ENCODE results near the gene OGFOD1. TPM values are rescaled to one million over a fixed set of nuclear protein-coding genes. Genes with fewer than 3 reads are reported as not detected.
A peak's percentile ranks its signal among the peaks of the same experiment; 100 is the strongest.

OGFOD1 gene
- total and polyA plus RNA-seq, 9 of the 15 experiments (the other 6 are each of a cell fraction or from before 2014, with no cell fraction given), result 60.4 to 134 (median 85.8) TPM

DNA sequence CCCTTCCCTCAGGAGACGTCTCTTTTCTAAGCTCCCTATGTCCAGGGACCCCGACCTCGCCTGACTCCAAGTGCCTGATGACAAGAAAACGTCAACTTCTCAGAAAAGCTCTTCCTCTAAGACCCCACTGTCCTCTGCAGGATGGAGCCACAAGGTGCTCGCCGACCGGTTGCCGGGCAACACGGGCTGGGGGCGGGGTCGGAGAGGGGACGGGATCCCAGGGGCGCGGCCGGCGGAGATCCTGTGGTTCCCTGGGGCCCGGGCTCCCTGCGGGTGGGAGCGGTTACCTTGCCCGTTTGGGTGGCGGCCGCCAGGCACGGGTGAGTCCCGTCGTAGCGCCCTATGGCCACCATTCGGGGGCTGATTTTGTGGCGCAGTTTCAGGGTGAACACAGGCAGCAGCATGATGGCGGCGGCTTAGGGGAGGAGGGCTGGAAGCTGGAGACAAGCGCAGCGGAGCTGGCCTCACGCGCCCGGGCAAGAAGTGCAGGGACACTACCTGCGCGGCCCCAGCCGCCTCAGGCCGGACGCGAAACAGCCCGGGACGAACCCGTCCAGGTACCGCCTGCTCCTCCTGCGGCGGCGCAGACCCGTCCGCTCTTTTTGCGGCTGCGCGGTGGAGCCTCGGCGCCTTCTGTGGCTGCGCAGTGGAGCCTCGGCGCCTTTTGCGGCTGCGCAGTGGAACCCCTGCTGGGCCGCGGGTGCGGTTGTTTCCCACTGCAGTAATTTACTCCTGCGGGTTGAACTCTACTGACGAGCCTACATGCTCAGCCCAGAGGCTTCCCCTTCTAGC, 68.3 kb downstream of the OGFOD1 start, which contains the start of gene BBS2 (continued):
- TF ChIP-seq POU5F1 (IDR thresholded peaks at IDR 0.05; ENCODE audit: borderline replicate concordance, low read depth, low read length, partially characterized antibody) (no peak), ZBTB5 (IDR thresholded peaks at IDR 0.05) (no peak), KDM2B (CRISPR knock-in tag; IDR thresholded peaks at IDR 0.05) (0 out of 2 replicates have a peak, but pooled peaks have one; percentile 1), PHB2 (IDR thresholded peaks at IDR 0.05; ENCODE audit: low read depth) (no peak), FOSL1 (tag; conservative IDR thresholded peaks at IDR 0.05) (no peak), ZNF124 (CRISPR knock-in tag; IDR thresholded peaks at IDR 0.05) (no peak), BRCA1 (IDR thresholded peaks at IDR 0.05) (no peak), BRCA1 (CRISPR knock-in tag; IDR thresholded peaks at IDR 0.05) (no peak), DPF2 (IDR thresholded peaks at IDR 0.05) (no peak), YBX1 (IDR thresholded peaks at IDR 0.05) (no peak), ZNF766 (CRISPR knock-in tag; conservative IDR thresholded peaks at IDR 0.05) (no peak), SMAD2 (IDR thresholded peaks at IDR 0.05; ENCODE audit: low read depth, low read length) (no peak), HNRNPLL (IDR thresholded peaks at IDR 0.05; ENCODE audit: low read depth, low read length, poor library complexity, severe bottlenecking) (peak; percentile 83), KLF1 (tag; IDR thresholded peaks at IDR 0.05) (peak; percentile 78), ZFP30 (CRISPR knock-in tag; IDR thresholded peaks at IDR 0.05; ENCODE audit: borderline replicate concordance) (no peak)
- TF ChIP-seq, protein P1, sequence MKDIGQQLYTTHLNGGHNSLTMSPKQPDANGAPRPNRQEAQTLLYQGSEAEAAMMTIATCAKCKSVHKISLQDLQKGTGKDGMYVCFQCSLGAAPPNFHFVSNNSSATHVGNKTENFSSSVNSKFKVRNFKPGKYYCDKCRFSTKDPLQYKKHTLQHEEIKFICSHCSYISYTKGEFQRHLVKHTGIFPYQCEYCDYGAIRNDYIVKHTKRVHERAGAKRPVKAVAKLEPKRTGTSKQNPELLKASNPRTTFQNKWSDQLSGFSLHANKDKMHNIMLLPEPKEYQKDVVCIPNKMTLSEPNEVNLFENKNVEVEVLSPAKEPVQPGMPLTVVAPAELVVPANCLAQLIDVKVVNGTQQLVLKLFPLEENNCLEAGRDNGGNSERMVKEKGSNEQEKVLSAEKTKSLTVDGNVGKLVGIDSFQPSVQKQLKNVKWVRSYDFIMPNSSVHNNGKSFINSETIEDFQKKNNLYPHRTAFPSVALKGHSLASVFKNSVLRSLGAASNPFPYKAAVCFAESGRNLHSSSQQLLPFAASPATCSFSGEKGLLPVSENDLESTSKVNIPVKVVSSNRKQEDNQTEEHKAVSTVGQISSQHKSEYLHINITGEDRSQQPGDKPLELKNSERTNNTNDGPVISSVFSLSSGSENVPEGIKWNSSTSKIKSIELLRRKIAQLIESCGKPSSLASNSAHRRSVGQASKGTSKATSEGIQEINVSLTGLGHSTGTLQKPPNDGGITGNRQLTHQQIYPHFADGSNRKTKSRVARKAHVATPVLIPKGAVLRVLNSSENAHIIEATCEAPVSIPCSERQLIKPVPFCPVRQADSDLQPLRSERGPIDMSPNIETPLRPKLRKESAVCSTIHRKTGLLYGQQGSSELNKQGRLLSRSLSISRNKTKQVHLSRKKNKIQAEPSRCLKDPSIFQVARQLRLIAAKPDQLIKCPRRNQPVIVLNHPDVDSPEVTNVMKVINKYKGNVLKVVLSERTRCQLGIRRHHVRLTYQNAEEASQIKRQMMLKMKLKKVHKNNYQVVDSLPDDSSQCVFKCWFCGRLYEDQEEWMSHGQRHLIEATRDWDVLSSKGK (CRISPR knock-in tag; IDR thresholded peaks at IDR 0.05), result no peak
- TF ChIP-seq, protein P2, sequence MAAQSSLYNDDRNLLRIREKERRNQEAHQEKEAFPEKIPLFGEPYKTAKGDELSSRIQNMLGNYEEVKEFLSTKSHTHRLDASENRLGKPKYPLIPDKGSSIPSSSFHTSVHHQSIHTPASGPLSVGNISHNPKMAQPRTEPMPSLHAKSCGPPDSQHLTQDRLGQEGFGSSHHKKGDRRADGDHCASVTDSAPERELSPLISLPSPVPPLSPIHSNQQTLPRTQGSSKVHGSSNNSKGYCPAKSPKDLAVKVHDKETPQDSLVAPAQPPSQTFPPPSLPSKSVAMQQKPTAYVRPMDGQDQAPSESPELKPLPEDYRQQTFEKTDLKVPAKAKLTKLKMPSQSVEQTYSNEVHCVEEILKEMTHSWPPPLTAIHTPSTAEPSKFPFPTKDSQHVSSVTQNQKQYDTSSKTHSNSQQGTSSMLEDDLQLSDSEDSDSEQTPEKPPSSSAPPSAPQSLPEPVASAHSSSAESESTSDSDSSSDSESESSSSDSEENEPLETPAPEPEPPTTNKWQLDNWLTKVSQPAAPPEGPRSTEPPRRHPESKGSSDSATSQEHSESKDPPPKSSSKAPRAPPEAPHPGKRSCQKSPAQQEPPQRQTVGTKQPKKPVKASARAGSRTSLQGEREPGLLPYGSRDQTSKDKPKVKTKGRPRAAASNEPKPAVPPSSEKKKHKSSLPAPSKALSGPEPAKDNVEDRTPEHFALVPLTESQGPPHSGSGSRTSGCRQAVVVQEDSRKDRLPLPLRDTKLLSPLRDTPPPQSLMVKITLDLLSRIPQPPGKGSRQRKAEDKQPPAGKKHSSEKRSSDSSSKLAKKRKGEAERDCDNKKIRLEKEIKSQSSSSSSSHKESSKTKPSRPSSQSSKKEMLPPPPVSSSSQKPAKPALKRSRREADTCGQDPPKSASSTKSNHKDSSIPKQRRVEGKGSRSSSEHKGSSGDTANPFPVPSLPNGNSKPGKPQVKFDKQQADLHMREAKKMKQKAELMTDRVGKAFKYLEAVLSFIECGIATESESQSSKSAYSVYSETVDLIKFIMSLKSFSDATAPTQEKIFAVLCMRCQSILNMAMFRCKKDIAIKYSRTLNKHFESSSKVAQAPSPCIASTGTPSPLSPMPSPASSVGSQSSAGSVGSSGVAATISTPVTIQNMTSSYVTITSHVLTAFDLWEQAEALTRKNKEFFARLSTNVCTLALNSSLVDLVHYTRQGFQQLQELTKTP (IDR thresholded peaks at IDR 0.05; ENCODE audit: low read depth in 1 of 2, partially characterized antibody in 2 of 2), result no peak
- TF ChIP-seq, protein P3, sequence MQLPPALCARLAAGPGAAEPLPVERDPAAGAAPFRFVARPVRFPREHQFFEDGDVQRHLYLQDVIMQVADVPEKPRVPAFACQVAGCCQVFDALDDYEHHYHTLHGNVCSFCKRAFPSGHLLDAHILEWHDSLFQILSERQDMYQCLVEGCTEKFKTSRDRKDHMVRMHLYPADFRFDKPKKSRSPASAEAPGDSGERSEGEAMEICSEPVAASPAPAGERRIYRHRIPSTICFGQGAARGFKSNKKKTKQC (CRISPR knock-in tag; IDR thresholded peaks at IDR 0.05), result peak; percentile 30; the same call in 1 of the 2 replicates
